Effector memory CD4-positive, alpha-beta T cell (primary cell): ENCODE measurements around the gene LDLRAD4.

ENCODE experiments used
- DNase-seq, 3 donors: peaks; one replicate each; pipeline ENCODE4 v3.0.0-alpha.2; 2020
- H3K27ac ChIP-seq: 2 replicates; pipeline ENCODE4 v1.7.0; 2013; ENCODE audit warnings: mild to moderate bottlenecking, low read length, moderate library complexity; ENCODE audit not compliant: insufficient read depth, poor library complexity, severe bottlenecking
- H3K27me3 ChIP-seq: replicated peaks from 2 replicates; pipeline ENCODE4 v1.7.0; 2013; ENCODE audit warnings: mild to moderate bottlenecking, low read length; ENCODE audit not compliant: insufficient read depth, control insufficient read depth, poor library complexity, severe bottlenecking
- H3K36me3 ChIP-seq: 2 replicates; pipeline ENCODE4 v1.7.0; 2013; ENCODE audit warnings: mild to moderate bottlenecking, low read length, moderate library complexity; ENCODE audit not compliant: control insufficient read depth, insufficient read depth
- H3K4me1 ChIP-seq: 2 replicates; pipeline ENCODE4 v1.7.0; 2013; ENCODE audit warnings: low read length, mild to moderate bottlenecking; ENCODE audit not compliant: control insufficient read depth, insufficient read depth, poor library complexity, severe bottlenecking
- H3K4me3 ChIP-seq: 2 replicates; pipeline ENCODE4 v1.7.0; 2013; ENCODE audit warnings: low read length, low read depth, mild to moderate bottlenecking; ENCODE audit not compliant: insufficient read depth, poor library complexity, severe bottlenecking
- H3K9me3 ChIP-seq: 2 replicates; pipeline ENCODE4 v1.7.0; 2013; ENCODE audit warnings: mild to moderate bottlenecking, low read length, moderate library complexity; ENCODE audit not compliant: control insufficient read depth

LDLRAD4 gene

GRCh38 chr18:13700153-13700552, 481.6 kb downstream of the LDLRAD4 start:
- peaks cover 6% of the 10 kb centered on the region for H3K9me3 ChIP-seq

More at GRCh38 chr18:13700153-13700552, 481.6 kb downstream of the LDLRAD4 start:
- no peak overlapping the region for H3K27ac ChIP-seq
- no peak overlapping the region for H3K4me3 ChIP-seq
- DNase-seq, result no peak
- no peaks in the 10 kb centered on the region for H3K36me3 ChIP-seq
- no peaks in the 10 kb centered on the region for H3K27me3 ChIP-seq
- no peaks in the 10 kb centered on the region for H3K4me1 ChIP-seq
